ENCODE data around the gene MX2.

The MX2 gene

DNA sequence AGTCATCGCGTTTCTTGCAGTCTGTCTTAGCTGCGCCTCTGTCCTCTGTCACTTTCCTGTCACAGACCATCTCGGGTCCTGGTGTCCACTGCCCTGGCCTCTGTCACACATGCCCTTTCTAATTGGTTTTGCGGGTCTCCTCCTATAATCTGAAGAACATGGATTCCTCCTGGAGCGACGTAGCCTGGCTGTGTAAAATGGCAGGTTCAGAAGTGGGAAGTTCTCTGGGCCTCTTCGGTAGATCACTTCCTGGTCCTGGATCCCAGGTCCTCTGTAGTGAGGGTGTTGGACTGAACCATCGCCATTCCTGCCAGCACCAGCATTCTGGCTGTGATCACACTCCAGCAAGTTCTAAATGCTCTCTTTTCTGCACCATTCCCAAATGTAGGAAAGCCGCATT, 44.4 kb upstream of the MX2 start:
- TF ChIP-seq ZBTB7A (IDR thresholded peaks at IDR 0.05; ENCODE audit: low read depth) (no peak), TEAD4 (IDR thresholded peaks at IDR 0.05) (no peak)

DNA sequence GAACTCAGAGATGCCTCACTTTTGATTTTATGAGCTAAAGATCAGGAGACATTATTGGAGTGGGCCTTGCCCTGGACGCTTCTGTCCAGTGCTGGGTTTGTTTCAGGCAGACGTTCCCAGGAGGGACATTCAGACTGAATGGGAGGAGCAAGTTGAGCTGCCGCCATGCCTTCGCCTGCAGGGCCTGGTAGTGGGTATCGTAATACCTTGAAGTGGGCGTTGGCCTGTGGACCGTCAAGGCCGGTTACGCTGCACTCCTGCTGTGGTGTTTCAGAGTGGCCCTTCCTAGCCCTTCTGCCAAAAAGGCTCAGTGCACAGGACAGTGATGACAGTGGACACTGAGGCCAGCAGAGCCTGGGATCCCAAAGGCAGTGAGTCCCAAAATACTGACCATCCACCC, 43.6 kb upstream of the MX2 start:
- TF ChIP-seq RAD21 (IDR thresholded peaks at IDR 0.05; ENCODE audit: low read depth) (no peak), TEAD4 (IDR thresholded peaks at IDR 0.05) (no peak), CREB1 (IDR thresholded peaks at IDR 0.05; ENCODE audit: low read depth) (no peak), EGR1 (IDR thresholded peaks at IDR 0.05) (no peak), ZBTB7A (IDR thresholded peaks at IDR 0.05; ENCODE audit: low read depth) (no peak), EP300 (IDR thresholded peaks at IDR 0.05; ENCODE audit: borderline replicate concordance) (no peak), TCF12 (IDR thresholded peaks at IDR 0.05; ENCODE audit: low read depth) (no peak), TAF1 (IDR thresholded peaks at IDR 0.05; ENCODE audit: low read depth) (no peak), FOXM1 (IDR thresholded peaks at IDR 0.05; ENCODE audit: borderline replicate concordance, low read depth) (no peak), NFIC (IDR thresholded peaks at IDR 0.05) (no peak), YY1 (IDR thresholded peaks at IDR 0.05; ENCODE audit: low read depth) (no peak), CEBPB (IDR thresholded peaks at IDR 0.05) (no peak)
- TF ChIP-seq, protein P1, sequence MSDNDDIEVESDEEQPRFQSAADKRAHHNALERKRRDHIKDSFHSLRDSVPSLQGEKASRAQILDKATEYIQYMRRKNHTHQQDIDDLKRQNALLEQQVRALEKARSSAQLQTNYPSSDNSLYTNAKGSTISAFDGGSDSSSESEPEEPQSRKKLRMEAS (IDR thresholded peaks at IDR 0.05): no peak
- TF ChIP-seq, protein P2, sequence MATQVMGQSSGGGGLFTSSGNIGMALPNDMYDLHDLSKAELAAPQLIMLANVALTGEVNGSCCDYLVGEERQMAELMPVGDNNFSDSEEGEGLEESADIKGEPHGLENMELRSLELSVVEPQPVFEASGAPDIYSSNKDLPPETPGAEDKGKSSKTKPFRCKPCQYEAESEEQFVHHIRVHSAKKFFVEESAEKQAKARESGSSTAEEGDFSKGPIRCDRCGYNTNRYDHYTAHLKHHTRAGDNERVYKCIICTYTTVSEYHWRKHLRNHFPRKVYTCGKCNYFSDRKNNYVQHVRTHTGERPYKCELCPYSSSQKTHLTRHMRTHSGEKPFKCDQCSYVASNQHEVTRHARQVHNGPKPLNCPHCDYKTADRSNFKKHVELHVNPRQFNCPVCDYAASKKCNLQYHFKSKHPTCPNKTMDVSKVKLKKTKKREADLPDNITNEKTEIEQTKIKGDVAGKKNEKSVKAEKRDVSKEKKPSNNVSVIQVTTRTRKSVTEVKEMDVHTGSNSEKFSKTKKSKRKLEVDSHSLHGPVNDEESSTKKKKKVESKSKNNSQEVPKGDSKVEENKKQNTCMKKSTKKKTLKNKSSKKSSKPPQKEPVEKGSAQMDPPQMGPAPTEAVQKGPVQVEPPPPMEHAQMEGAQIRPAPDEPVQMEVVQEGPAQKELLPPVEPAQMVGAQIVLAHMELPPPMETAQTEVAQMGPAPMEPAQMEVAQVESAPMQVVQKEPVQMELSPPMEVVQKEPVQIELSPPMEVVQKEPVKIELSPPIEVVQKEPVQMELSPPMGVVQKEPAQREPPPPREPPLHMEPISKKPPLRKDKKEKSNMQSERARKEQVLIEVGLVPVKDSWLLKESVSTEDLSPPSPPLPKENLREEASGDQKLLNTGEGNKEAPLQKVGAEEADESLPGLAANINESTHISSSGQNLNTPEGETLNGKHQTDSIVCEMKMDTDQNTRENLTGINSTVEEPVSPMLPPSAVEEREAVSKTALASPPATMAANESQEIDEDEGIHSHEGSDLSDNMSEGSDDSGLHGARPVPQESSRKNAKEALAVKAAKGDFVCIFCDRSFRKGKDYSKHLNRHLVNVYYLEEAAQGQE (IDR thresholded peaks at IDR 0.05; ENCODE audit: low read depth): no peak
- TF ChIP-seq, protein P3, sequence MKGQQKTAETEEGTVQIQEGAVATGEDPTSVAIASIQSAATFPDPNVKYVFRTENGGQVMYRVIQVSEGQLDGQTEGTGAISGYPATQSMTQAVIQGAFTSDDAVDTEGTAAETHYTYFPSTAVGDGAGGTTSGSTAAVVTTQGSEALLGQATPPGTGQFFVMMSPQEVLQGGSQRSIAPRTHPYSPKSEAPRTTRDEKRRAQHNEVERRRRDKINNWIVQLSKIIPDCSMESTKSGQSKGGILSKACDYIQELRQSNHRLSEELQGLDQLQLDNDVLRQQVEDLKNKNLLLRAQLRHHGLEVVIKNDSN (IDR thresholded peaks at IDR 0.05): no peak

DNA sequence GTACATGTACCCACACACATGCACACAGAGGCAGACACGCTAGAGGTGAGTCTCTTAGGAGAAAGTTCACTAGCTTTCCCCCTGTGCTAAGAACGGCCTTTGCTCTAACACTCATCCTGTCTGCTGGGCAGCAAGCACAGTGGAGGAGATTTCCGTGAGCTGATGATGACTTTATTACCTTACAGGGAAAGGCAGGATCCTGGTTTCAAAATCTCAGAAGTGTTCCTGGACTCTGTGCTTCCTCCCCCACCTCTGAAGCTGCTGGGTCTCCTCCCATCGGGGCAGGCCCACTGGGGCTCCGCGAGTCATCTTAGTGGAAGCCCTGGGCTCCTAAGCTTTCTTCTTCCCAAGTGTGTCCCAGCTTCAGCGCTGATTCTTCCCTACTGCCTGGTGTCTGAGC, 42.6 kb upstream of the MX2 start:
- no peak for TF ChIP-seq FOXM1 (IDR thresholded peaks at IDR 0.05; ENCODE audit: borderline replicate concordance, low read depth)
- TF ChIP-seq, protein P2 (IDR thresholded peaks at IDR 0.05; ENCODE audit: low read depth): no peak
- no peak for TF ChIP-seq ZBTB7A (IDR thresholded peaks at IDR 0.05; ENCODE audit: low read depth)
- no peak for TF ChIP-seq CEBPB (IDR thresholded peaks at IDR 0.05)
- TF ChIP-seq, protein P3 (IDR thresholded peaks at IDR 0.05): no peak
- TF ChIP-seq TCF12 (IDR thresholded peaks at IDR 0.05; ENCODE audit: low read depth): no peak
- no peak for TF ChIP-seq TAF1 (IDR thresholded peaks at IDR 0.05; ENCODE audit: low read depth)
- no peak for TF ChIP-seq NFIC (IDR thresholded peaks at IDR 0.05)
- no peak for TF ChIP-seq CREB1 (IDR thresholded peaks at IDR 0.05; ENCODE audit: low read depth)
- TF ChIP-seq EGR1 (IDR thresholded peaks at IDR 0.05): no peak
- no peak for TF ChIP-seq YY1 (IDR thresholded peaks at IDR 0.05; ENCODE audit: low read depth)
- no peak for TF ChIP-seq EP300 (IDR thresholded peaks at IDR 0.05; ENCODE audit: borderline replicate concordance)
- TF ChIP-seq RAD21 (IDR thresholded peaks at IDR 0.05; ENCODE audit: low read depth): no peak
- no peak for TF ChIP-seq TEAD4 (IDR thresholded peaks at IDR 0.05)
- TF ChIP-seq, protein P1 (IDR thresholded peaks at IDR 0.05): no peak

DNA sequence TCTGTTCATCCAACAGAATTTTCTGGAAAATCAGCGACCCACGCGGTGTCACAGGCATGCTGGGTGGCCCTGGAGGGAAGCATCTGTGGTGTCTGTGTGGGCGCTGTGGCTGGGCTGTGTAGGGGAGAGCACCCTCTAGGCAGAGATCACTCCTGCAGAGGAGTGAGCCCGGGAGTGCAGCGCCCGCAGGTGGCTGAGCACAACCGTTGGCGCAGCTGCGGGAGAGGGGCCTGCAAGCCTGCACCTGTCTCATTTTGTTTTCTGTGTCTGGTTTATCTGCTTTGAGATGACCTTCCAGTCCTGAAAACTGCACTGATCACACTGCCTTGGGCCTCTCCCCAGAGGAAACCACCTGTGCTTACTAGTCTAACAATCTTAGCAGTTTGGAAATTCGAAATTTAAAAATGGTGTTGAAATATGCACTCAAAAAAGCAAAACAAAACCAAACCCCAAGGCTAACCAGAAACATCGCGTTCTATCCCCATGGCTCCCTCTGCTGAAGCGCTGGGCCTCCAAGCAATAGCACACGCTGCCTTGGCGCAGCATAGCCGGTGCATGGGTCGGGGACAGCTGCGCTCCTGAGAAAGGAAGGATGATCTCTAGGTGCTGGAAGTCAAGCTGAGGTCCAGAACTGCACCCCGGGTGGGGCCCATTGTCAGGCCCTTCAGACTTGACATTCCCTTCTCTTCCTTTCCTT, 40.5 kb upstream of the MX2 start:
- no peak for TF ChIP-seq ZBTB7A (IDR thresholded peaks at IDR 0.05; ENCODE audit: low read depth)
- TF ChIP-seq CREB1 (IDR thresholded peaks at IDR 0.05; ENCODE audit: low read depth): no peak
- no peak for TF ChIP-seq EP300 (IDR thresholded peaks at IDR 0.05; ENCODE audit: borderline replicate concordance)
- TF ChIP-seq, protein P3 (IDR thresholded peaks at IDR 0.05): no peak
- no peak for TF ChIP-seq TAF1 (IDR thresholded peaks at IDR 0.05; ENCODE audit: low read depth)
- TF ChIP-seq YY1 (IDR thresholded peaks at IDR 0.05; ENCODE audit: low read depth): no peak
- no peak for TF ChIP-seq FOXM1 (IDR thresholded peaks at IDR 0.05; ENCODE audit: borderline replicate concordance, low read depth)
- TF ChIP-seq, protein P2 (IDR thresholded peaks at IDR 0.05; ENCODE audit: low read depth): no peak
- no peak for TF ChIP-seq RAD21 (IDR thresholded peaks at IDR 0.05; ENCODE audit: low read depth)

All from Ishikawa (cell line).